Measurements from ENCODE around the gene PRAC2. TPM values are rescaled to one million over a fixed set of nuclear protein-coding genes. Genes with fewer than 3 reads are reported as not detected.

The PRAC2 gene
- total RNA-seq, 1 experiment from 2014 or later, result 0.59 TPM

GRCh38 chr17:48726114-48726915 is 3.3 kb downstream of the PRAC2 start:
- Histone ChIP-seq H3K36me3 (no peaks in the 10 kb centered on the region), H3K27me3 (no peaks in the 10 kb centered on the region), H3K4me1 (peaks cover 9% of the 10 kb centered on the region; the same call in 1 of the 2 replicates), H3K9me3 (replicated peaks) (no peaks in the 10 kb centered on the region), H3K27ac (no peak overlapping the region), H3K4me3 (no peak overlapping the region)
- DNase-seq, result no peak

DNA sequence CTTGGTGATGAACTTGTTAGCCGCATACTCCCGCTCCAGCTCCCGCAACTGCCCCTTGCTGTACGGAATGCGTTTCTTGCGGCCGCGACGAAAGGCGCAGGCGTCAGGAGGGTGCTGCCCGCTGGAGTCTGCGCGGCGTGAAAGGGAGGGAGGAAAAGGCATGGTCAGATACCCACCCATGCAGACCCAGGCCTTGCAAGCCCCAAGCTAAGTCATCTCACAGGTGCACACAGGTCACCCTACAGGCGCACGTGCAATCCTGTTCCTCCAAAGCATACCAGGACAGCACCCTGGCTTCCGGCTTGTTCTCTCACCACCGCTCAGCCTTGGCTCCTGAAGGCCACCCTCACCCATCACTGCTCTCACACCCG is 3.9 kb downstream of the PRAC2 start:
- Histone ChIP-seq H3K27me3 (no peaks in the 10 kb centered on the region), H3K9me3 (replicated peaks) (no peaks in the 10 kb centered on the region), H3K36me3 (no peaks in the 10 kb centered on the region), H3K27ac (no peak overlapping the region), H3K4me1 (peaks cover 9% of the 10 kb centered on the region; the same call in 1 of the 2 replicates), H3K4me3 (no peak overlapping the region)
- no peak for DNase-seq

- peaks cover 9% of the 10 kb centered on the region; the same call in 1 of the 2 replicates for H3K4me1 ChIP-seq
- no peak overlapping the region for H3K27ac ChIP-seq
- H3K36me3 ChIP-seq, result no peaks in the 10 kb centered on the region
- no peaks in the 10 kb centered on the region for H3K27me3 ChIP-seq
- H3K9me3 ChIP-seq (replicated peaks), result no peaks in the 10 kb centered on the region
- no peak for DNase-seq
- H3K4me3 ChIP-seq, result peak overlapping the region; percentile 62
These were observed 4.6 kb downstream of the PRAC2 start for GRCh38 chr17:48727415-48728175.

- H3K27ac ChIP-seq, result peak within 1 kb of the TSS; percentile 75
- DNase-seq, result peak; percentile 90 to 91
- H3K4me1 ChIP-seq, result peaks cover 12% of the 10 kb centered on the region
- H3K36me3 ChIP-seq, result no peaks in the 10 kb centered on the region
- H3K9me3 ChIP-seq (replicated peaks), result no peaks in the 10 kb centered on the region
- no peaks in the 10 kb centered on the region for H3K27me3 ChIP-seq
- H3K4me3 ChIP-seq, result peak within 1 kb of the TSS; percentile 62
These were observed 5.5 kb downstream of the PRAC2 start, which contains the start of gene HOXB13 for GRCh38 chr17:48728232-48729231. Gene HOXB13, minus strand, starts transcription at chr17:48728750. Its CDS starts 157 bp downstream, at chr17:48728593.

DNA sequence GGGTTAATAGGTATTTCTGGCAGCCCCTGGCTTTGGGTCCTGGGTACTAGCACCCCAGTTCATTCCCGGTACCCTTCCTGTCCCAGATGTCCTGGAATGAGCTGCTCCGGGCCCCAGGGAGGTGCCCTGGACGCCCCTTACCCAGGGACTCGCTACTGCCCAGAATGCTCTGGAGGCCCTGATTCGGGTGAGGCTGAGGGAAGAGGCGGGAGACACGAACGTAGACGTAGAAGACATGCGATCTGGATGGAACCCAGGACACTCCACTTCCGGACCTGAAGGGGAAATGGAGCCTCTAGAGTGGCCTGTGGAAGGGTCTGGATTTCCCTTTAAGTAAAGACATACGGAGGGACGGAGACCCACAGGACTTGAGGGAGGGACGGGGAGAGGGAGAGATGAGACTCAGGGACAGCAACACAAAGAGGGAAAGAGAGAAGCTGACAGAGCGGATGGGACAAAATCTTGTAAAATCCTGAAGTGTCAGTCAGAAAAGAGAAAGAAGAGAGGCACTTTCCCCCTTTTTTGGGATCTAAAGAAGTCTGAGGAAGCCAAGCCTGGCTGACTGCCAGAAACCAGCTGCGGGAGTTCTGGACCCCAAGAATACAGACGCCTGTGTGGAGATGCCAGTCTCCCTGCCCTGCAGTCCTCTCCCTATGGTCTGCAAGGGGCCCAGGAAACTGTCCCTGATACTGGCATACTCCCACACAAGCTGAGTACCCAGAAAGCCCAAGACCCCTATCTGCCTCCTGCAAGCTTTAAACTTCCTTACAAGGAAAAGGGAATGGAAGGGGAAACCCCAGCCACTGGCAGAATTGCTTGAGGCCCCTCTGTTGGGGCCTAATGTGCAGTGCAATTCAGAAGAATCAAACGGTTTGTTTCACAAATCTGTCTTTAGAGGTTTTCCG is 6.6 kb downstream of the PRAC2 start:
- Histone ChIP-seq H3K36me3 (no peaks in the 10 kb centered on the region), H3K27me3 (no peaks in the 10 kb centered on the region), H3K4me3 (peak overlapping the region; percentile 62), H3K9me3 (replicated peaks) (no peaks in the 10 kb centered on the region), H3K4me1 (peaks cover 22% of the 10 kb centered on the region), H3K27ac (peak overlapping the region; percentile 75)
- peak; percentile 71 to 78 for DNase-seq

DNA sequence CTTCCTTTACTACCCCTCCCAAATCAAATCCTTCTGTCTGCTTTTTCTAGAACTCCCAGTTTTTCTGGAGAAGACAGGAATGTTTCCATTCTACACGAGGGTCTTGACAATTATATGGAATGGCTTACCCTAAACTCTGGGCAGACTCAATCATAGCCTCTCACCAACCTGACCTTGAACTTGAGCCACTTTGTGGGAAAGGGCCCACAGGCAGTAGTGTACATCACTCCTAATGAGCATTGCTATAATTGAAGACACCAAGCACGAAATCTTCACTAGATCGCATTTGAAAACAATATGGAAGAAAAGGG is 7.2 kb downstream of the PRAC2 start:
- no peak overlapping the region; the same call in 1 of the 2 replicates for H3K27ac ChIP-seq
- DNase-seq, result no peak
- H3K4me3 ChIP-seq, result no peak overlapping the region
- H3K4me1 ChIP-seq, result peaks cover 28% of the 10 kb centered on the region
- H3K36me3 ChIP-seq, result no peaks in the 10 kb centered on the region
- H3K9me3 ChIP-seq (replicated peaks), result no peaks in the 10 kb centered on the region
- H3K27me3 ChIP-seq, result no peaks in the 10 kb centered on the region

- H3K36me3 ChIP-seq, result no peaks in the 10 kb centered on the region
- DNase-seq, result no peak
- H3K4me1 ChIP-seq, result peaks cover 30% of the 10 kb centered on the region
- H3K27me3 ChIP-seq, result no peaks in the 10 kb centered on the region
- H3K9me3 ChIP-seq (replicated peaks), result no peaks in the 10 kb centered on the region
- H3K4me3 ChIP-seq, result no peak overlapping the region
- no peak overlapping the region for H3K27ac ChIP-seq
These were observed 8.4 kb downstream of the PRAC2 start for GRCh38 chr17:48731355-48731754.

- Histone ChIP-seq H3K36me3 (no peaks in the 10 kb centered on the region), H3K9me3 (replicated peaks) (no peaks in the 10 kb centered on the region), H3K27ac (no peak overlapping the region), H3K27me3 (no peaks in the 10 kb centered on the region), H3K4me1 (peaks cover 30% of the 10 kb centered on the region), H3K4me3 (no peak overlapping the region)
- DNase-seq, result no peak
These were observed 10.0 kb downstream of the PRAC2 start for GRCh38 chr17:48732688-48733629.

DNA sequence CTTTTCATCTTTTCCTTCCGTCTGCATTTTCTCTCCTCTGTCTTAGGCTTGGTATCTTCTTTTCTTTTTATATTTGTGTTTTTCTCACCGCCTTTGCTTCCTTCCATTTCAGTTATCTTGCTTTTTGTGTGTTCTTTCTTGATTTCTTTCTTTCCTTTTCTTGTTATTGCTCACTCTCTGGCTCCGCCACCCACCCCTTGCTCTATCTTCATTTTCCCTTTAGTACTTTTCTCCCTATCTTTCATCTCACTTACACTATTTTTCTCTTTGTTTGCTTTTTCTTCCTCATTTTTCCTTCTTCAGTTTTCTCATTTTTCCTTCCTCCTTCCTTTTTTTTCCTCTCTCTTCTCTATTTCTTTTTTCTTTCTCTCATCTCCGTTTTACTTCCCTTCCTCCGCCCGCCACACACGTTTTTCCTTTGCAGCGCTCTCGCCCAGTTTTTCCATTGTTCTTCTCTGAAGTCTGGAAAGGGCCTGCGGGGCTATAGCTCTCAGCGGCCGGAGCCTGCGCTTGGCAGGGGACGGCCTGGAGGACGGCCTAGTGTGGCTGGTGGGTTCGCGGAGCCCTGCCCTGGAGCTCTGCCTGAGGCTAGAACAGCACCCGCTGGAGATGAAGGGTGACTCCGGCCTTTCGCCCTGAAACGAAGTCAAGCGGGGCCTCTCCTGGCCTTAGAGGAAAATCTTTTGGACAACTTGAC is 10.8 kb downstream of the PRAC2 start:
- H3K4me3 ChIP-seq, result peak overlapping the region; percentile 24
- peak in 1 of 2 experiments; percentile 38 for DNase-seq
- H3K36me3 ChIP-seq, result no peaks in the 10 kb centered on the region
- H3K27me3 ChIP-seq, result no peaks in the 10 kb centered on the region
- peak overlapping the region; percentile 79 for H3K27ac ChIP-seq
- H3K4me1 ChIP-seq, result peaks cover 30% of the 10 kb centered on the region
- H3K9me3 ChIP-seq (replicated peaks), result no peaks in the 10 kb centered on the region

GRCh38 chr17:48734333-48735061 is 11.5 kb downstream of the PRAC2 start:
- H3K4me3 ChIP-seq, result peak overlapping the region; percentile 24
- peaks cover 30% of the 10 kb centered on the region for H3K4me1 ChIP-seq
- no peaks in the 10 kb centered on the region for H3K27me3 ChIP-seq
- no peaks in the 10 kb centered on the region for H3K9me3 ChIP-seq (replicated peaks)
- peak overlapping the region; percentile 79 for H3K27ac ChIP-seq
- H3K36me3 ChIP-seq, result no peaks in the 10 kb centered on the region
- DNase-seq, result peak; percentile 92 to 95

GRCh38 chr17:48735062-48735351 is 12.0 kb downstream of the PRAC2 start:
- H3K27me3 ChIP-seq, result no peaks in the 10 kb centered on the region

More at GRCh38 chr17:48735062-48735351, 12.0 kb downstream of the PRAC2 start:
- DNase-seq, result no peak
- peaks cover 27% of the 10 kb centered on the region for H3K4me1 ChIP-seq
- H3K27ac ChIP-seq, result peak overlapping the region; percentile 79
- no peaks in the 10 kb centered on the region for H3K9me3 ChIP-seq (replicated peaks)
- H3K4me3 ChIP-seq, result no peak overlapping the region
- H3K36me3 ChIP-seq, result no peaks in the 10 kb centered on the region

All from SJCRH30 (cell line).